HG03175 (cell line): Measurements from ENCODE around the gene DYNAP.

Experiments
- ATAC-seq: cut with Tn5 transposase; IDR thresholded peaks from one replicate; pipeline ENCODE4 v1.9.1; 2021; ENCODE audit warnings: mild to moderate bottlenecking, moderate library complexity; ENCODE audit not compliant: unreplicated experiment

Gene DYNAP, protein sequence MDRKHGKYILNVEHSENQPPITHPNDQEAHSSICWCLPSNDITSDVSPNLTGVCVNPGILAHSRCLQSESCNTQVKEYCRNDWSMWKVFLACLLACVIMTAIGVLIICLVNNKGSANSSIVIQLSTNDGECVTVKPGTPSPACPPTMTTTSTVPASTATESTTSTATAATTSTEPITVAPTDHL

DNA sequence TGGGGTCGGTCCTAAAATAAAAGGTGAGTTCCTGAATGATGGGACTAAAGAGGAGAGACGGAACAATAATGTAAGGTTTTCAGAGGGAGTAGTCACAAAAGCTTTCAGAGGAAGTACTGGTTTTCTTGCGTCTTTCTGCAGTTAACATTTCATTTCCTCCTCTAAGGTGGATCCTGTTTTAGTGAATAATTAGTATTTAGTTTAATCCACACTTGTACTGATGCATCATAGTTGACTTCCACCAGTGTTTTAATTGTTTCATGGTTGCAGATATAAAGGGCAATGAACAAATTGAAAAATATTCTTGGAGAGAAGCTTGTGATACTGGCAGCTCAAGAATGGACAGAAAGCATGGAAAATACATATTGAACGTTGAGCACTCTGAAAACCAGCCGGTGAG, at the start of gene DYNAP:
TSS of gene DYNAP (plus strand) at position 301 of the 400 bp plus-strand sequence. CDS start at position 339, 38 bp downstream.
- ATAC-seq = no peak

DNA sequence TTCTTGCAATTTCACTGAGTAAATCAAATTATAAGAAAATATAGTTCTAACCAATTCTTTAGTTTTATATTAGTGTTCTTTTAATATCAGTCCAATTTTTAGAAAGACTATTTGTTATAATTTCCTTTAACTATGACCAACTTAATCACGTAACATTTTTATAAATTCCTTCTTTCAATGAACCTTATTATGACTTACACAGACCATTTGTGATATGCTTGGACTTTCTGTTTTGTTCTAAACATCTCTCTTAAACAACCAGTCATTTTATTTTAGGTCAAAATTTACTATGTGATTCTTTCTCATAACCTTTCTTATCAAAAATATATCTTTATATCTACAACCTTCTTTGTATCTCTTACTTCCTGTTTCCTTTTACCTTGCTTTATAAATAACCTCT, 39.5 kb upstream of the DYNAP start:
- ATAC-seq = no peak

DNA sequence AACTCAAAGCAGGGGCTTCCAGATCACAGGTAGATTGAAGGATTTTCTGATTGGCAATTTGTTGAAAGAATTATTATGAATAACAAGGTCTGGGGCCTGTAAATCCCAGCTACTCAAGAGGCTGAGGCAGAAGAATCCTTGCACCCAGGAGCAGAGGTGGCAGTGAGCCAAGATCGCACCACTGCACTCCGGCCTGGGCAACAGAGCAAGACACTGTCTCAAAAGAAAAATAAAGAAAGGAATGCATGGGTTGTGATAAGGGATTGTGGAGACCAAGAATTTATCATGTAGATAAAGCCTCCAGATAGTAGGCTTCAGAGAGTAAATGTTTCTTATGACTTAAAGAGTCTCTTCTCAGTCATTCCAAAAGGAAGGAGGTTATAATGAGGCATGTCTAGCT, 35.8 kb upstream of the DYNAP start:
- no peak for ATAC-seq

DNA sequence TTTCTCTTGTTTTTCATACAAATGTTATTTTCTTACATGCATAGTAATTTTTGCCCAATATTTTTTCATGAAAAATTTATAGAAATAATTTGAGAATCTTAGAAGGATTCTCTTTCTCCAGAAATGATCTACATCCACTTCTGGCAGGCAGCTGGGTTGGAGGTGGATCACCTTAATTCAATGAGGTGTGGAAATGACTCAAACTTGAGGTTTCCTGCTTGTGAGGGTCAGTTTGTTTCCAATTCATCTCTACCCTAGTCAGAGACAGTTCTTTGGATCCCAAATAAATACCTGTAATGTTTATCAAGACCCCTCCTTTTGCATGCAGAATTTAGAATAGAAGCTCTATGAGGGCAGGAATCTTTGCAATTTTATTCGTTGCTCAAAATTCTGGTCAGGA, 35.0 kb upstream of the DYNAP start:
- ATAC-seq = no peak

DNA sequence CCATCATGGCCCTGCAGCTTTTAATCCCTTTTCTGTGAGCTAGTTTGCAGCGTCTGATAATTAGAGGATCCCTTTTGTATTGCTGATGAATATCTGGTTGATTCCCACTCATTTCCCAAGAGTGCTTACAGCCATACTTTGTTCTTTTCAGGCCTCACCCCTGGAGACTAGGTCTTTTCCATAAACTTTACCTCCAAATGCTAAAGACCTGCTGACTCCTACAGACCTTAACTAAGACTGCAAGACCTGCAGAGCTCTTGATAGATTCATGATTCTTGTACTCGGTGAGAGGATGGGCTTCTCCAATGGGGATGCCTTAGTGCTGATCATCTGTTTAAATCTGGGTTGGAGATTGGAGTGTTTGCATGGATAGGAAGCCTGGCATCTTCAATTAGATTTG, 33.1 kb upstream of the DYNAP start:
- no peak for ATAC-seq

DNA sequence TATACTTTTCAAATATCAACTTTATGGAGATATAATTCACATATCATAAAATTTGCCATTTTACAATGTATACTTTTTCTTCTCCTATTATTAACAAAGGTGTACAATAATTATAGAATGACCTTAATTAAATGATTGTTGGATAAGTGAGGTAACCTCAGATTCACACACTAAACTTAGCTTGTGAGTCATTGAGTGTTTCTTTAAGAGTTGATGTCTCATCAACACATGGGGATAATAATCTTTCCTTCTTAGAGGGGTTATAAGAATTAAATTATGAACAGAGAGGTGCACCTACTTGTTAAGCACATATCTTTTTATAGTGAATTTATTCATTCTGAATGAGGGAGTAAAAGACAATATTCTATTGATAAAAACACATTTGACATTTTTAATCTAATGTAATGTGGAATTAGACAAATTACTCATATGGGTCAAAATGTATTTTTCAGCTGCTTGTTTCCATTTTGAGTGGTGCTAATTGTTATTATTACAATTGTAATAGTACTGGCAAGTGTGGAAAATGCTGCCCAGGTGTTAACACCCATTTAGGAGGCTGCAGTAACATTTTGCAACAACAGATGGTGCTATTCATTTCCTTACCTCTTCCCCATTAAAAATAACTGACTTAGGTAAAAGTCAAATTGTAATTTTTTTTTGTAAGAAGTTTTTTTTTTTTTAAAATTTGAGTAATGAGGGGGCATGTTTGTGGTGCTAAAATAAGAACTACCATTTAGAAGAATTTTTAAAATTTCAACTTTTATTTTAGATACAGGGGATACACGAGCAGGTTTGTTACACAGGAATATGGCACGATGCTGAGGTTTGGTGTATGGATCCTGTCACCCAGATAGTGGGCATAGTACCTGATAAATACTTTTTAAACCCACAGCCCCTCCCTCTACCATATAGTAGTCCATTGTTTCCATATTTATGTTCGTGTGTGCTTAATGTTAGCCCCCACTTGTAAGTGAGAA, 32.1 kb upstream of the DYNAP start:
- peak; percentile 61 for ATAC-seq

DNA sequence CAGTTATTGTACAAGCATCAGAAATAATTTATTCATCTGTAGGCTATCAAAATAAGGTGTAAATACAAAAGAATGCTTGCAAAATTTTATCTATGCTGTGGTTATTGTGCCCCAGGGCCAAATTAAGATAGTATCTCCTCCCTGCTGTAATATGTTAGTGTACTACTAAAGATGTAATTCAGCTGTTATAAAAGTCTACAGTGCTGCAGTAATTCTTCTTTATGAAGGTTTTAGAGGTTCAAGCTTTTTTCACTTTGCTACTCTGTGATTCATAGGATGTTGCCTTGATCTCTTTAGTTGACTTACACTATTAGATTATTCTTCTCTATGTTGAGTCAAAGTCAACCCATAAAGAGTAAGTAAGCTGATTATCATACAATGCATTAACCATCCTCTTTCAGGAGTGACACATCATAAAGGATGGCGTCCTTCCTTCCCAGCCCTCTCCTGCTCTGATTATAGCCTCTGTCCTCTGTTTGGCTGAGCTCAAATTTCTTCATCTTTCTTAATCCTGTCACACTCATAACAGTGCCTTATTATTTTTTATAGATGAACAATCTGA, 29.3 kb upstream of the DYNAP start:
- ATAC-seq = no peak

DNA sequence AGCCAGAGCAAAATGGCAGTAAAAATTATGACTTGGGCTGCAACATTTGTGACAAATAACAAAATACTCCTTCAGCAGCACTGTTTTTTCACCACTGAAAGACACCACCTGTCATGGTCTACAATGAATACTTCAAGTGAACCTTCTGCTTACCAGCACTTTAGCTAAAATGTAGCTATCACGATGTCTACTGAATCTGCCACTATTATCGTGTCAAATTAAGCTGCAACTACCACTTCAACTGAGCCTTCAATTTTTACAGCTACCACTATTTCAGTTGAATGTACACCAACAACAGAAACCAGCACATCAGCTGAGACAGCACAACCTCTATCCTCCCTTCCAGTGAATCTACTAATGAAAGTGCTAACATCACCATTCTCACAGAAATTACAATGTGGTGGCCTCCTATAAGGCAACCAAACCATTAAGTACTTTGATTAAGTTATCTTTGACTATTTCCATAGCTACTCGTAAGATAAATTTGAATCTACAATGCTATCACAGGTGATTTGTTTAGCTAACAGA, 10.8 kb upstream of the DYNAP start:
- ATAC-seq = no peak

DNA sequence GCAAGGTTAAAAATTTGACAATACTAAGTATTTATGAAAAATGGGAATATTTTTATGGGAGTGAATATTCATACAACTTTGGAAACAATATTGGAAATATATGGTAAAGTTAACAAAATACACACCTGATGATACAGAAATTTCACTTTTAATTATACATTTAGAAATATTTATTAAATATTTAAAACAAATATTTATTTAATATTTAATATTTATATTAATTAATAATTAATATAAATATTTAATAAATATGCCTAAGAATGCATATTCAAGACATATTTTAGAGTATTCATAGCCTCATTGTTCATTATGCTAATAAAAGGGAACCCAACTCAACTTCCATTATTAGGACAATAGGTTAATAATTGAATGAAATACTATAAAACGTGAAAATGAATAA, 7.0 kb upstream of the DYNAP start:
- ATAC-seq = no peak

DNA sequence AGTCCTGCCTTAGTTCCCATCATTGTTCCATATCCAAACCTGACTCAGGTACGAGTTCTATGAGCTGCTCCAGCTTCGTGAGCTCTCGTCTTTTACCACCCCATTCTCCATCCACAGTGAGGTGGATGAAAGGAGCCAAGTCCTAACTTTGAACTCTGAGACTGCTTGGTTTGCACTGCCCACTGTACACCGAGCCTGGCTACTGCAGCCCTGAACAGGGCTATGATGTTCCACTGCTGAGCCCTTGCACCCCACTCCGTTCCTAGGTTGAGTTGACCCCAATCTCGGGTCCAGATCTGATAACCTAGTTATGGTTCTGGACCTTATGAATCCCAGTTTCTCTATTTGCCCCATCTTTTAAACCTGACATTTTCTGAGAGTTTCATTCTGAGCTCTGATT, 5.3 kb upstream of the DYNAP start:
- no peak for ATAC-seq

DNA sequence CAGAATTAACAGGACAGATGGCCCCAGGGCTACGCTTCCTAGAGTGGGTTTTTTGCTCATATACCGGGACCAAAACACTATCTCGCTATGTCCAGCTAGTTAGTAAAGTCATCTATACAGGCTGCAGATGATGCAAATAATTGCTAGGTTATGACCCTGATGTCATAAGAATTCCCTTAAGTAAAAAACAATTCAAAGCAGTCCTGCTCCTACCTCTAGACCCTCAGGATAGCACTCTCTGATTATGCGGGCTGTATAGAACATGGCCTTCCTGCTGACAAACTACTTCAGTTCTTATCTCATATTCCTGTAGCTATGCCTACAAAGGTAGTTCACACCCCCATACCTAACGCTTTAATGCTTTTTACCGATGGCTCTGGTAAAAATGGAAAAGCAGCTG, 13.2 kb downstream of the DYNAP start:
- ATAC-seq = no peak

DNA sequence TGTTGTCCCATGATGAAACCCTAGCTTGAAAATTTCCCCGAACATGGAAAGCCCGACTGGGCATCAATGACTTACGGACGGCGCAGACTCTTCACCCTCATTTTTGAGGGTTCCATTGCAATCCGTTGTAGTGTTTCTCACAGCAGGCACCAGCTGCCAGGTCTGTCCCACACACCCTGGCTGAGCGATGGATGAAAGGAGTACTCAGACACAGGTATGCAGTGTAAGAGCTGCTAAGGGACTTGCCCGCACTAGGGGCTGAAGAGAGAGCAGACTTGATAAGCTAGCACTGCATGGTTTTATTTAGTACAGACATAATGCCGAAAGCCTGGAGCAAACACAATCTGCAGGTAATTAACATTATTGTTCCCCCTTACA, 15.8 kb downstream of the DYNAP start:
- no peak for ATAC-seq

DNA sequence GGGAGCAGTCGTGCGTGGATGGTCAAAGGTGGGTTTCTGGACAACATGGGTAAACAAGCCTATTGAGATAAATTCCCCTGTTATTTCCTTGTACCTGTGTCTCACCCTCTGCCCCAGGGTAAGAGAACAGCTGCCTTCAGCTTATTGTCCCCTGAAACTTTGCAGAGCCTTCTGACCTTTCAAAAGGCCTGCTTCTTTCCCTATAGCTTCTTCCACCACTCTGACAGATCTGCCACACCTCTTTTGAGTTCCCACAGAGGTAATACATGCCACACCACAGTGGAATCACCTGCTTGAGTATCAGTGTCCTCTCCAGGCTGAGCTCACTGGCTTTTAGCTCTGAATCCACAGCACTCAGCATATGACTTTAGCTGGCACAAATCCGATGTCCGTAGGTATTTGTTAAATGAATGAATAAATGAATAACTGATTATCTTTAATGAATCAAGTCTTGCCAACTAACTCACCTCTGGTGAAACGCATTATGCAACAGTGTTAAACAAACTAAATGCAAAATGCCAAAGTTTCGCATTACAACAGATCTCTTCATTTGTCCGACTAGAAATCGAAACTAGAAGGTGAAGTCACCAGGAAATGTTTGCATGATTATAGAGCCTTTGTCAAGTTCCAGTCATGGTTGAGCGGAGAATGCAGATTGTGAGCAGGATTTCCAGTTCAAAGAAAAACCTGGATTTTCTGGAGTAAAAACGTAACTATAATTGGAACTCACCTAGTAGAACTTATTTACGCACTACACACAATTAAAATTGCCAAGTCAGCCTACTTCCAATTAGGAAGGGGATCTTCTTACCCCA, 16.4 kb downstream of the DYNAP start:
- ATAC-seq = no peak

DNA sequence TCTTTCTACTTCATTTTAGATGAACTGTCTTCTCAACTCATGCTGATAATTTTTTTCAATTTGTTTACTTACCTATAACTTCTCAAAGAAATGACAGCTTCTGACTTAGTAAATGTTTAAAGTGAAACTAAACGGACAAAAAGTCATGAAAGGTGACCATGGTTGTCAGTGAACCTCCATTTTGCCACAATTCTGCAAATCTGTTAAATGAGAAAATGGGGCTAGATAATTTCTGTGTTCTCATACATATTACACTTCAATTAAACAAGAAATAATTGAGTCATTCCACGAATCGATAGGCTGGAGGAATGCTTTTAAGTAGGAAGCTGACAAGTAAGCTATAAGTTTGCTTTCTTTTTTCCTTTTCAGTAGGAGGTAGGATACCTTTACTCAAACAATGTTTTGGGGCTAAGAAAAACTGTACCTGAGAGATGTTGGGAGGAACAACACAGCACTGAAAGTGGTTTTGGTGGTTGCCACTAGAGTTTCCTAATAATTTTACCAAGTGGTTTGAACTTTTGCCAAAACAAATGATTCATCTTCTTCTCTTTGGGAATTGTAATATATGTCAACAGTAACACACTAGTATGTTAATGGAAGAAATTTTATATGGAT, 17.1 kb downstream of the DYNAP start:
- no peak for ATAC-seq

DNA sequence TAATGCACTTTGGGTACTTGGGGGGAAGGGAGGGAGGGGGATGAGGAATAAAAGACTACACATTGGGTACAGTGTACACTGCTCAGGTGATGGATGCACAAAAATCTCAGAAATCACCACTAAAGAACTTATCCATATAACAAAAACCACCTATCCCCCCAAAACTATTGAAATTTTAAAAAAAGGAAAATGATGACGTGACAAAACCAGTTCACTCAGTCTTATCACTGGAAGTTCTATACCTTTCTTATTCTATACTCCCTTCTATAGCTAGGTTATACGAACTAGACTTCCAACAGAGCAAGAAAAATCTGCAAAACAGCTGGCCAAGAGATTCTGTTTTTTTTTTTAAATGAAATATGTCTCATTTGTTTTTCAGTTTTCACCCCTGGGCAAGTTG, 20.8 kb downstream of the DYNAP start:
- ATAC-seq = no peak

DNA sequence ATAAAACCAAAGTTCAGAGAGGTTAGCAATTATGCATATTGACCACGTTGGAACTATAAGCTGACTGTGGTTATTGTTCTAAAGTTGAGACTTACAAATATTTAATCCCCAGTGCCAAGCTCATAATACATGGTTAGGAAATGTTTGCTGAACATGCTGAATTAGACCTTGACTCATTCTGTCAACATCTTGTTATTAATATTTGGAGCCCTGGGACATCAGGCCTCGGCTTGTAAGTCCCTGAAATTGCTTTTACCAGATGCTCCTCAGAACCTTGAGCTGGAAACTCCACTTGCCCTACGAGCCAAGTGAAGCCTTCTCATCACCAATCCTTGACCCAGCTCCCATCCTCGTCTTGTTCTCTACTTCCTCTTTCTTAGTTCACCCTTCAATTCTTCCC, 21.2 kb downstream of the DYNAP start:
- ATAC-seq = no peak

DNA sequence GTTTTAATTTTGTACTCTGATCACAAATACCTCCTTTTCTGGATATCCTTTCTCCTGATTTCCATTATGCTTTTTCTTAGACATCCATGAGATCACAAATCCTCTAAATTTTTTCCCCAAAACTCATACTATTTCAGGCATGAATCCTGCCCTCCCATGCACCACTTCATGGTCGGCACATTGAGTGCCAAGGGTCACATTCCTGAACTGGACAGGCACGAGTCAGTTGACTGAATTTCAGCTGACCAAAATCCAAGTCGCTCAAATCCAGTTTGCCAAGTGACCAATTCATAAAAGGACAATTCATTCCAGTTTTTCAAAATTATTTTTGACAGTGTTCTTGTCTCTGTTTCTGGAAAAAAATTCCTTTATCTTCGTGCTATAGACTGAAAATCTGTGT, 22.1 kb downstream of the DYNAP start:
- no peak for ATAC-seq

DNA sequence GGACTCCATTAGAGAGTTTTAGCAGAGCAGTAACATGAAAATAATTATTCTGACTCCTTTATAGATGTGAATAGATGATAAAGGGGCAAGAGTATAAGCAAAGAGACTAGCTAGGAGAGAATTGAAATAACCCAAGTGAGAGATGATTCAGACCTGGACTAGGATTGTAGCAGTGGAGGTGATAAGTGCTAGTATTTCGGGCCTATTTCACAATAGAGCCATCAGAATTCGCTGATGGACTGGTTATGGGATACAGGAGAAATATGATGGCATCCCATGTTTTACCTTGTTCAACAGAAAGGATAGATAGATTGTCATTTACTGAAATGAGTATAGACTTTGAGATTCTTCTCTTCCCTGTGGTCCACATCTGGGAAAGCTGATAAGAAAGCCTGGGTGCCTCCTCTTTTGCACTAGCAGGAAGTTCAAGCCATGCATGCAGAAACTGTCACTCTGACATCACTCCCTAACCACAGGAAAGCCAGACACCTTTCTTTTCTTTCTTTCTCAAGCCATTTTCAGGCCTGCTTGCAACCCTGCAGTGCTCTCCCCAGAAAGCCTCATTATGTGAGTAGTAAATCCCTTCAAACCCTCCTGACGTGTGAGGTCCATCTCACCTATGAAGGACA, 25.3 kb downstream of the DYNAP start:
- ATAC-seq = peak; percentile 80

DNA sequence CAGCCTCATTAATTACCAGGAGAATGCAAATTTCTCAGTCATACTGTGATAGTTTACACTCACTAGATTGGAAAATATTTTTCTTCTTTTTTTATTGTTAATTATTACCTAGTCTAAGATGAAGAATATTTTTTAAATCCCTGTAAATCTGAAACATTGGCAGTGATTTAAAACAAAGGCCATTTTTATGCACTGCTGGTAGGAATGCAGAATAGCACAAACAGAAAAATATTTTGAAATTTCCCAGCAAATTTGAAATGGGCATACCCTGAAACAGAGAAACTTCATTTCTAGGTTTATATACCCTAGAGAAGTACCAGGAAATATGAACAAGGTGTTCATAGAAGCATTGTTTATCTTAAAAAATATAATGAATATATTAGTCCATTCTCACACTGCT, 31.0 kb downstream of the DYNAP start:
- no peak for ATAC-seq

DNA sequence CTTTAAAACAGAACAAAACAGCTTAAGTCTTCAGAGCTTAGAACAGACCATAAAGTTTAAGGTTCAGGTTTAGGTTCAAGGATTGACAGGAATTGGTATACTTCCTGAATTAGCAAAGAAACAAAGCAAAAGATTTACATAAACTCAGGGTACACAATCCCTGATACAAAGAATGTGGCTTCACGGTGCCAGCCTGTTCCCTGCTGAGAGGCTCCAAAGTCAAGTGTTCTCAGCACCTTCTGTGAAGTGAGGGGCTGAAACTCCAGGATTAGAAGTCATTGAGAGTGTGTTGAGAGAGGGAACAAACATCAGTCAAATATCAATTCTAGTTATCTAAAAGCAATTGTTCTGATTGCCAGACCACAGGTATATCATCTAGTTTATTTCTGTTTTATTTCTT, 35.7 kb downstream of the DYNAP start:
- no peak for ATAC-seq
